ENCODE results near the gene DVL2.
A peak's percentile ranks its signal among the peaks of the same experiment; 100 is the strongest.

Gene DVL2

DNA sequence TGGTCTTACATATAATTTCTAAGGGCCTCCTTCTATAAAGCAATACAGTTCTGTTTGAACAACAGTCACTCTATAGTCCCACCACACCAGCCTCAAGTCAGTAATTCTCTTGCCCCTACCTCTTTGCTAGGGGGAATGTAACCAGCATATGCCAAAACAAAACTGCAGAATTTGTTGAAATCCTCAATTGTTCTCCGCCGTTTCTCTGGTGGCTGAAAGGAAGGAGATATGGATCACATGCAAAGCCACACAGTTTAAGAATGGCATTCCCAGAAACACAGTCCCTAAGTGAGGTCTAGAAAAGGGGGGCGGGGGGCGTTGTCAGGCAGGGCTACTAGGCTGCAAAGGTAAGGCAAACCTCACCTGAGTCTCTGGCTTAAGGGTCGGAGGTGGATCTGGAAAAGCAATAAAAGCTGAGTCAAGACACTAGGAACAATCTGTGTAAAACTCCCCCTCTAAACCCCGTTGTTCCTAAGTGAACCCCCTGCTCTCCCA is 3.0 kb upstream of the DVL2 start:
- DNase-seq: no peak

DNA sequence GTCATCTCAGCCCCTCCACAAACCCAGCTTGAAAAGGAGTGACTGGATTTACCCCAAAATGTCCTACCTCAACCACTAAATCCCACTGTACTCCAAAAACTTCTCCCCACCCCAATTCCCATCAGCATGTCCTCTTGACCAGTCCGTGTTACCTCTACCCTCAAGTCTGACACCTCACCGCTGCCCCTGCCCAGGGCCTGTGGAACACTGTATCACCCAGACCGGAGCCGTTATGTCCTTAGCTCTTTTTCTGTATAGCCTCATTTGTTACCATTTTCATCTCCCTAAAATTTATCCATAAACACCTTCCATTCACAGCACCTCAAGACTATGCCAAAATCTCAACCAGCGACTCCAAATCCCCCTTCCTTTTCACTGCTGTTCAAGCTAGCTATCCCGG is 2.5 kb upstream of the DVL2 start:
- DNase-seq: no peak

DNA sequence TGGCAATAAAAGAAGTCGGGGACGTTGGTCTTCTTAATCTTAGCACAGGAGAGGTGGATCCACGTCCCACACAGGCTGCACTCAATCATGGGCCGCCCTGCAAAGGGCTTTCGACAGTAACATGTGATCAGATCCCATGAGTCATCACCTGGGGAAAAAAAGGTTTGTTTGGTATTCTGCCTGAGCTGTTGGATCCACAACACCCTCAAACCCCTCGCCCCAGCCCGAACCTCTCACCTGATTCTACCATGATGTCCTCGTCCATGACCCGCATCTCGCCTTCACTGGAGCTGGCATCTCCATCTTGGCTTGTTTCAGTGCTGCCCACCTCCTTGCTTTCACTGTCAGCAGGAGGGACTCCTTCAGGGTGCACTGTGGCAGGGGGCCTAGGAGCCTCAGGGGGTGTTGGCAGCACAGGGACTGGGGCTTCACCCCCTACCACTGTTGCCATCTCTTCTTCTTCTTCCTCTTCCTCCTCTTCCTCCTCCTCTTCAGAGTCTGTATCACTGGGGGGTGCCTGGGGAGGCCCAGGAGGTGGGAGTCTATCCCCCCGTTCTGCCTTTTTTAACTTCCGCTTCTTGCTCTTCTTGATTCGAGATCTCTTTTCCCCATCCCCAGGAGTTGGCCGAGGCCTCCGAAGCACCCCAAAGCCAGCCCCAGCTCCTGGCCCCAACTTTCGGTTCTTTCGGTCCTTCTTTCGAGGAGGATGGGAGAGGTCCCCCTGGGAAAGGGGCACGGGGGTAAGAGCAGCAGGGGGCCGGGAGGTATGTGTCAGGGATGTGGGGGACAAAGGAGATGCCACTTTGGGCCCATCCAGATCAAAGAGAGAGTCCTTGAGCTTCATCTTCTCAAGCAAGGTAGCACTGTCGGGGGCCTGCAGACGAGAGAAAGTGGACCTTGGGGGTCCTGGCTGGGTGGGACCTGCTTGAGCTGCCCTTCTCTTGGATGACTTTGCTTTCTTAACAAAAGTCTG is 1.7 kb upstream of the DVL2 start:
- DNase-seq: no peak

DNA sequence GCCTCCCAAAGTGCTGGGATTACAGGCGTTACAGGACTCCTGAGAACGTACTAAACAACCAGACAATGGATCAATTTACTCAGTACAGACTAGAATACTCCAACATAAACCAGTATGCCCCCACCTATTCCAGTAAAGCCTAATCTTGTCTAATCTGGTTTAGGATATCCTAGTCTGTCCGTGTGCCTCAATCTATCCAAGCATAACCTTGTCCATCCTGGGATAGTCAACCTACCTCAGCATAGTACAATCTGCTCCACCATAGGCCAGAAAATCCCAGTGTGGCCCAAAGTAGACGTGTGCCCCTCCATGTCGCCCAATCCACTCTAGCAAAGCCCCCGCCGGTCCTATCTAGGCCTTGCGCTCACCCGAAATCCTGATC is 625 bp downstream of the DVL2 start:
- no peak for DNase-seq

DNA sequence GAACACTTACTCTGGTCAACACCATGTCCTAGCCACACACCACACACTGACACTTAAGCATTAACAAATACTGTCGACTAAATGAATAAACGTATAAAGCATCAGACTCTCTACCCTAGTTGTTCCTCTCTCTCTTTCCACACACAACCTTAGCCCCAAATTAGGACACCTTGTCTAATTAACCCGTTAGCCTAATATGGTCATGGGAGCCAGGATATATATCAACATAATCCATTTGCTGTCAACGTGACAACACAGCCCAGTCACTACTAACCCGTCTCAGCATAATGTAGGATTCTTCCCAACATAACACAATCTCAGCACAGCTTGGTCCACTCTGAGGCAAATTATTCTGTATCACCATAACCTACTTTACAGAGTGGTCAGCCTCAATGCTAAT is 2.2 kb downstream of the DVL2 start:
- no peak for DNase-seq

DNA sequence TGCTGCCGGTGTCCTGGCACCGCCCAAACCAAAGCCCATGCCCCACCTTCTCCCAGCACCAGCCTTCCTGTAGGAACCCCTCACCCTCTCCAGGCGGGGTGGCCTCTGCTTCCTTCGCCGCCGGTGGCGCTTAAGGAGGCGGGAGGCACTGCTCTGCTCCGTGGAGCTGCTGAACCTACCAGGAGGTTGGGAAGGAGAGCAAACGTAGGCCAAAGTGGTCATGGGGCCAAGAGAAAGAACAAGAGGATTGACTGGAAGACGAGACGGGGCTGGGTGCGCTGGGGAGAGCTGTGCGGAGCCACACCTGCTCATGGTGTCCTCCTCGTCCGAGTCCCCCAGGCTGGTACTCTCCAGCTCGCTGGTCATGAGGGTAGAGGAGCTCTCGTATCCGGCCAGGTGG is 4.8 kb downstream of the DVL2 start:
- no peak for DNase-seq

DNA sequence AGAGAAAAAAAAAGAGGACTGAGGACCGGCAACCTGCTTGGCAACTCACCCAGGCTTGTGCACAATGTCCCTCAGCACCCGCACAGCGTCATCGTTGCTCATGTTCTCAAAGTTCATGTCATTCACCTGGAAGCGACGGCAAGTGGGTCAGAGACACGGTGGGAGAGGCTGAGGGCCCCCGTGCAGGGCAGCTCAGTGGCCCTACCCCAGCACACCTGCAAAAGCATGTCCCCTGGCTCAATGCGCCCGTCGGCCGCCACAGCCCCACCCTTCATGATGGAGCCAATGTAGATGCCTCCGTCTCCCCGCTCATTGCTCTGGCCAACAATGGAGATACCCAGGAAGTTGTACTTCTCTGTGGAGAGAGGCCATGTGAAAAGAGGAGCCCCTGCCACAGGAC is 5.4 kb downstream of the DVL2 start:
- no peak for DNase-seq

DNA sequence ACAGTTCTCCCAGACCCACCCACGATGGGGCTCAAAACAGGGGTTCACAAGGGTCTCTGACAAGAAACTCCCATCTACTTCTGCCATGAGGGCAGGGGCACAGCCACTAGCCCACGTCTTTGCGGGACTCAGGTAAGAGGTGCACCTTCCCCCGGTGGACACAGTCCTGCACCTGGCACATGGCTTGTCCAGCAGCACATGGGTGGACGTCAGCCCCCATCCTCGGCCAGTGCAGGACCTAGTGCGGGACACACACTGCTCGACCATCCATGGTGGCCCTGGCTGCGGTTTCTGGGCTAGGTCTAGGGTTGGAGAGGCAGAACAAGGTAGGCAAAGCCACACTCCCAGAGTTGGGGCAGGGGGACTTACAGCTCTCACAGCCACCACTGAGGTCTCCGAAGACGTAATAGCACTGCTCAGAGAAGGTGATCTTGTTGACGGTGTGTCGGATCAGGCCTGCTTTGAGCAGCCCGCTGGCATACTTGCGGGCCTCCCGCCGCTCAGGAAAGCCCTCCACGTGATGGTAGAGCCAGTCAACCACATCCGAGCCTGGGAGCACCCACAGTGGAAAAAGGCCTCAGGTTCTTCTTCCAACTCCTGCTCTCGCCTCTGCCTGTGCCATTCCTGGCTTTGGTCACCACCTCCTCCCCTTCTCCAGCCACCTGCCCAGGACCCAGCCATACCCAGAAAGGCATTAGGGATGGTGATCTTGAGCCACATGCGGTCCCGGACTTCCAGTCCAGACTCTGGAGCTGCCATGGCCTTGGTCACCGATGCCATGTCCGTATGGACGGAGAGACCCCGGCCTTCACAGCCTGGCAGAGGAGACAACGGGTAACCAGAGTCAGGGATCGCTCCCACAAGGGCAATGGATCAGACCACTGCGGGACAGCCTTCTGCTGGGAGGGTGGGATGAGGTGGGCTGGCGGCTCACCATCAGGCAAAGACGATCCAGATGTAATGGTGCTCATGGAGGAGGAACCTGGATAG is 7.3 kb downstream of the DVL2 start:
- DNase-seq: no peak

DNA sequence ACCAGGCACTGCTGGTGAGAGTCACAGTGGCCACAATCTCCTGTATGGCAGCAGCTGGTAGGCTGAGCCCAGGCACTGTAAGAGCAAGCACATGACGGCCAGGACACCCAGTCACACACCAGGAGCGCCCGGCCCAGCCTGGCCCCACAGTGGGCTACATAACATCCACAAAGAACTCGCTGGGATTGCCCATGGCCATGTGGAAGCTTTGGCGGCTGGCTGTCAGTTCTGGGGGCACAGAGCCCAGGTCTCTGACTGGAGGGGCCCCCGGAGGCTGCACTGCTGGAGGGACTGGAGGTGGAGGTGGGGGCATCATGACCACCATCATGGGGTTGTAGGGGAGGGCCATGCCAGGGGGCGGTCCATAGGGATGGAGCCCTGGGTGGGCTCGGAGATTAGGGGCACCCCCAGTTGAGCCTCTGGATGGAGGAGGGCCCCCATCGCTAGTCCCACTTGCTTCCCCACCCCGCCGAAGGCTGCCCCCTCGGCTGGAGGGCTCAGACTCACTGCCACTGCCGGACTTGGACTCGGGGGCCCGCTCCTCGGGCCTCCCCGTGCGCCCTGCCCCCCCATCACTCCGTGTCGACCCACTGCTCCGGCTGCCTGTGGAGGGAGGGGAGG is 8.5 kb downstream of the DVL2 start:
- DNase-seq: no peak

DNA sequence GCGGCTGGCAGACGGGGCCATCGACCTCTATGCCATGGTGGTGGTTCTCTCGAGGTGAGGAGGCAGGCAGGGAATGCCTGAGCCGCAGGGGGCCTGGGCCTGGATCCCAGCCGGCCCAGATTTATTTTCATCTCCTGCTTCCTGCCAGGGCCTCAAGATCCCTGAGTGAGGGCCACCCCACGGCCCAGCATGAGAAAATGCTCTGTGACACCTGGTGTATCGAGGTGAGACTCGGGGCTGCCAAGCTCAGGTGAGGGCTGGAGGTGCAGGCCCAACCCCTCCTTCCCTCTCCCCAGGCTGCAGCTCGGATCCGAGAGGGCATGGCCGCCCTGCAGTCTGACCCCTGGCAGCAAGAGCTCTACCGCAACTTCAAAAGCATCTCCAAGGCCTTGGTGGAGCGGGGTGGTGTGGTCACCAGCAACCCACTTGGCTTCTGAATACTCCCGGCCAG is 9.6 kb downstream of the DVL2 start:
- DNase-seq: no peak

DNA sequence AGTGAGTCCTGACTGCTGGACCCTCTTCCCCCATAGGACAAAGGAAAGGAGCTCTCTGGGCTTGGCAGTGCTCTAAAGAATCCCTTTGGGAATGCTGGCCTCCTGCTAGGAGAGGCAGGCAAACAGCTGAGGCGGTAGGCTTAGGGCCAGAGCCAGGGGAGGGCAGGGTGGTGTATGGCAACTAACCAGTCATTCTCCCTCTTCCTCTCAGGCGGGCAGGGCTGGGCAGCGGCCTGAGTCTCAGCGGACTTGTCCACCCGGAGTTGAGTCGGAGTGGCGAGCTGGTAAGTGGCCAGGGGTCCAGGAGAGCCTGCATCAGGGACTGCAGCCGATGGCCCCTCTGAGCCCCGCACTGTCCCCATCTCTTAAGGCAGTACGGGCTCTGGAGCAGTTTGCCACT is 10.2 kb downstream of the DVL2 start:
- no peak for DNase-seq

DNA sequence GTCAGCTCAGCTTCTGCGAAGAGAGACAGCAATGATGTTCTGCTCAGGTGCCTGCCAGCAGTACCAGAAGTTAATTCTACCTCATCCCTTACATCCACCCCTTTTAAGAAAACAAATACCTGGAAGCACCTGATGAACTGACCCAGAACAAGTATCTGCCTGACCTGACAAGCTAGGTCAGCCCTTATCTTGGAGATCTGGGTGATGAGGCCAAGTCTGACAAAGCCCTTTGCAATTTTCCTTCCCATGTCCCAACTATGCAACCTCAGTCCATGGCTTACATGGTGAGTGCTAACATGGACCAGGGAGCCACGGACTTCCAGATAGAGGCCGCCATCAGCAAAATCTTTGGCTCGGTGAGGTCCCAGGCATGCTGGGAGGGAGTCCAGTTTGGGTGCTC is 10.9 kb downstream of the DVL2 start:
- no peak for DNase-seq

DNA sequence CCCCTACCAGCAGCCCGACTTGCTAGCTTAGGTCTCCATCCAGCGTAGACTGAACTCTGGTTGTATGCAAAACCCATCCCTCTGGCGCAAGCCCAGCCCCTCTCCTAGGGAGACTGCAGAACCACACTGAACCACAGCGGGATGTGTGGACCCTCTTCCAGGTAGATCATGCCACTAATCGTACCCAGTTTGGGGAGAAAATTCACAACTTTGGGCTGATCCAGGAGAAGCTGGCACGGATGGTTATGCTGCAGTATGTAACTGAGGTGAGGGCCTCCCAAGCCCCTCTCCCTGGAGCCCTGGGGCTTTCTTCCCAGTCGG is 11.4 kb downstream of the DVL2 start:
- DNase-seq: no peak

DNA sequence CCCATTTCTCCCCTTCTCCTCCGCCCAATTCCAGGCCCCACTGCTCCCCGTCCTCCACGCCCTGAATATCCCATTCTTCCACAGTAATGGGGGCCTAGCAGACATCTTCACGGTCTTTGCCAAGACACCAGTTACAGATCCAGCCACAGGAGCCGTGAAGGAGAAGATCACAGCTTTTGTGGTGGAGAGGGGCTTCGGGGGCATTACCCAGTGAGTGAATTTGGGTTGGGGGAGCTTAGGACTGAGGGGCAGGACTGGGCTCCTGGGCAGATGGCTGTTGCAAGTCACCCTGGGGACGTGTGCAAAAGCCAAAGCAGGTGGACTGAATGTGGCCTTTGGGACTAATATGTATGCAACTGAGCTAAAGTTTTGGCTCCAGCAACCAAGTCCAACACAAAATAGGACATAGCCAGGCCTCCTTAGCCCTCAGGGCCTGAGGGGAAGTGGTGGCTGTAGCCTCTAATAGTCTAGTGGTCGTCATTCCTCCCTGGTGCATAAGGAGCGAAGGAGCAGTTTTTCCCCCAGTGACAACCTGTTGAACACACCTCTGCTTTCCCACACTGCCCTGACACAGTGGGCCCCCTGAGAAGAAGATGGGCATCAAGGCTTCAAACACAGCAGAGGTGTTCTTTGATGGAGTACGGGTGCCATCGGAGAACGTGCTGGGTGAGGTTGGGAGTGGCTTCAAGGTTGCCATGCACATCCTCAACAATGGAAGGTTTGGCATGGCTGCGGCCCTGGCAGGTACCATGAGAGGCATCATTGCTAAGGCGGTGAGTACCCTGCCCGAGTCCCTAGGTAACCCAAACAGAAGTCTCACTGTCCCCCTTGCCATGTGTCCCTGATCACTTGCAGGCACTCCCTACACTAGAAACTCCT is 12.0 kb downstream of the DVL2 start:
- no peak for DNase-seq

DNA sequence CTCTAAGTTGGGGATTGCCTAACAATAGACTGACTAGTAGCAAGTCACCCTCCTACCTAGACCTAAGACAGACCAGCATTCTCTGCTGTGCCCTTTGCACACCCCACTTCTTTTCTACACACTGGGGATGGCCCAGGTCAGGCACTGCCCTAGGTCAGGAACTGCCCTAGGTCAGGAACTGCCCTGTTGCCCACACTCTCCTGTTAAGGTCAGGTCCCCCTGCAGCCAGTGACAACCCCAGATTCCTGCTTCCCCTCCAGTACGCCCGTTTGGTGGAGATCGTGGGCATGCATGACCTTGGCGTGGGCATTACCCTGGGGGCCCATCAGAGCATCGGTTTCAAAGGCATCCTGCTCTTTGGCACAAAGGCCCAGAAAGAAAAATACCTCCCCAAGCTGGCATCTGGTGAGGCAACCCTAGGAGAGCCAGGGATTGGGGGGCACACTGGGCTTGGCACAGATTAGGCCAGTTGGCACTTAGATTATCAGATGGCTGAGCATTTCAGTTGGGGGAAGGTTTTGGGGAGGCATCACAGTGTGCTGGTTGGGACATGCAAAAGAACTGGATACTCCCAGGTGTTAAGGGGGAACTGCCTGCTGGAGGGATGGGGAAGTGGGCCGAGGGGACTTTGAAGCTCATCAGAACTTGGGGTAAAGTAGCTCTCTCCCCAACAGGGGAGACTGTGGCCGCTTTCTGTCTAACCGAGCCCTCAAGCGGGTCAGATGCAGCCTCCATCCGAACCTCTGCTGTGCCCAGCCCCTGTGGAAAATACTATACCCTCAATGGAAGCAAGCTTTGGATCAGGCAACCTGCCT is 12.8 kb downstream of the DVL2 start:
- no peak for DNase-seq

DNA sequence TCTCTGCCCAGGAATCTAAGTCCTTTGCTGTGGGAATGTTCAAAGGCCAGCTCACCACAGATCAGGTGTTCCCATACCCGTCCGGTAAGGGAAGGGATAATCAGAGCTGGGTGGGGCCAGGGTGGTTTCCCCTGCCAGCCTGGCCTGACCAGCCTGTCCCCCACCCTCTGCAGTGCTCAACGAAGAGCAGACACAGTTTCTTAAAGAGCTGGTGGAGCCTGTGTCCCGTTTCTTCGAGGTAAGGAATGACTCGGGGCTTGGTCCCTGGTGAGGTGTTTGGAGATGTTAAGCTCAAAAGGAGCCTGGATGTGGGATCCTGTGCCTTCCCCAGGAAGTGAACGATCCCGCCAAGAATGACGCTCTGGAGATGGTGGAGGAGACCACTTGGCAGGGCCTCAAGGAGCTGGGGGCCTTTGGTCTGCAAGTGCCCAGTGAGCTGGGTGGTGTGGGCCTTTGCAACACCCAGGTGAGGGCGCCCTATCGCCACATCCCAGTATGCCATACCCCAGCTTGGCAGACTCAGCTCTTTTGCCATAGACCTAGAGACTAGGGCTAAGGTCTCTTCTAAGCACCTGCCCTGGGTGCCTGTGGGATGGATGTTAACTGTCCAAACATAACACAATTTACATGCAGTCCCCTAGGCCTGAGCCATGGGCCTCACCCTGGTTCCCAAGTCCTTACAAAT is 13.6 kb downstream of the DVL2 start:
- peak; percentile 2 for DNase-seq

DNA sequence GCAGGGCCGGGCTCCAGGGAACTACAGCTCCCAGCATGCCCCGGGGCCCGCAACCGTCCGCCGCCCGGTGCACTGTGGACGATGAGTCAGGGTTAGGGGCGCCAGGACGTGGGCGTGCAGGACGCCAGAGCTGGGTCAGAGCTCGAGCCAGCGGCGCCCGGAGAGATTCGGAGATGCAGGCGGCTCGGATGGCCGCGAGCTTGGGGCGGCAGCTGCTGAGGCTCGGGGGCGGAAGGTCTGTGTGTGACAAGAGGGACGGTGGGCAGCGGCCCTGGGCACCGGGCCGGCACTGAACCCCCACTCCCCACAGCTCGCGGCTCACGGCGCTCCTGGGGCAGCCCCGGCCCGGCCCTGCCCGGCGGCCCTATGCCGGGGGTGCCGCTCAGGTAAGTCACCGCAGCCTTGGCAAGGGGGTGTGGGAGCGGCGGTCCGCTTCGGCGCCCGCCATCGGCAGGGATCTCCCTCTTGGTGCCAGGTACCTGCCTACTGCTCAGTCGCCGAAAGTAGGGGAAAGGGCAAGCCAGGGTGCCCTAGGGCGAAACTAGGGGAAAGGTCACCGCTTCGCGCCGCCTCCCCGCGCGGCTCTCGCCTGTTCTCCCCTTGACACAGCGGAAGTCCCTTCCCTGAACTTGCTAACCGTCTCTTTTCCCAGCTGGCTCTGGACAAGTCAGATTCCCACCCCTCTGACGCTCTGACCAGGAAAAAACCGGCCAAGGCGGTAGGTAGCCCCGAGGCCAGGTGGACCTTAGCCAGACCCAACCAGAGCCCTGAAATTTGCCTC is 14.3 kb downstream of the DVL2 start, which contains the start of the genes ACADVL and DLG4:
Gene ACADVL (plus strand): TSS at position 127 of the 781 bp plus-strand sequence. CDS start 47 bp downstream, at position 174.
Gene DLG4 (minus strand): TSS at position 25 of the 781 bp plus-strand sequence.
- peak; percentile 14 for DNase-seq

DNA sequence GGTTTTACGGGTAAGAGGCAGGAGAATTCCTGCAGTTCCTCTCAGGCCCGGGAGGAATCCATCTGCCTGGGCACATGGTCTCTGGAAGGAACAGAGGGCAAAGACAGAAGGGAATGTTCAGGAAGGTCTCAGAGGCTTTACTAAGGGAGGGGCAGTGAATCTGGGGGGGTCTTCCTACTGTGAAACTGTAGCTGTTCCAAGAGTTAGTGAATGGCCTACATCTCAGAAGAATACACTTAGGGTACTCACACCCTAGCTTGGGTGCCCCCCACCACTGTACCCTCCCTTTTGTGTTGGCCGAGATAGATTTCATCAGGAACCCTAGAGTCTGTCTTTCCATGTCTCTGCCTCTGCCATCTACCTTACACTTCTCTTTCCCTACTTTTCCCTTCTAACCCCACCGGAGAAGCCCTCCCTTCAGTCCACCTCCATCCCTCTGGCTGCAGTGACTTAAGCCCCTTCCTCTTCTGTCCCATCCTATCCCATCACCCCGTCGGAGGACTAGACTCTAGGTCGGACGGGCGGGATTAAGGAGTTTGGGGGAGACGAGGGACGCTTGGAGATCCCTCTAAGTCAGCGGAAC is 15.0 kb downstream of the DVL2 start:
- DNase-seq: no peak

DNA sequence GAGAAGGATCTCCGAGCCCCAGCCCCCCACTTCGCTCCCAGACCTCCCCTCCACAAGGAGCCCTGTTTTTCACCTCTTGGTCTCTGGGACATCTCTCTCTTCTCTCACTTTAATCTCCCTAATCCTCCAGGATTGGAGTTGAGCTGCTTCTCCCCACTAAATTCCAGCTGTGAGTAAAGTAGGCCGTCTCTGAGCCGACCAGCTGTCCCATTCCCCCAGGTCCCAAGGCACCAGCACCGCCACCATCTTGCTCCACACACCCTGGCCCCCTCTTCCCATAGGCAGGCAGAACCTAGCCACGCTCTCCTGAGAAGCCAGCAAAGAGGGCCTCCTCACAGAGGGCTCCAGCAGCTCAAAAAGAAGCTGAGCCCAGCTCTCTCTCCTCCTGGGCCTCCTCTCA is 15.6 kb downstream of the DVL2 start:
- no peak for DNase-seq
